Measurements from ENCODE around the gene NRAS. TPM values are rescaled to one million over a fixed set of nuclear protein-coding genes. Genes with fewer than 3 reads are reported as not detected.
A peak's percentile ranks its signal among the peaks of the same experiment; 100 is the strongest.
"Not testable (repeated sequence)": the region's sequence is repeated elsewhere in the genome, so short reads cannot be mapped to it uniquely, and the experiment has no call there.

NRAS gene
- total RNA-seq, 3 donors from 2014 or later: 25.3 to 51.1 (median 40.8) TPM

- ATAC-seq: peak; percentile 1
- intact Hi-C loops (cut with DNase I, micrococcal nuclease): no loop called here
- Histone ChIP-seq H3K4me1 (ENCODE audit: low read depth) (peaks cover 50% of the 10 kb centered on the region), H3K4me3 (peak overlapping the region; percentile 99), H3K9me3 (no peaks in the 10 kb centered on the region), H3K36me3 (ENCODE audit: low read depth) (no peaks in the 10 kb centered on the region)
- DNase-seq: no peak
- no peak for TF ChIP-seq CTCF (IDR thresholded peaks at IDR 0.05)
Measured at GRCh38 chr1:114756009-114756892, 39.7 kb upstream of the NRAS start.

GRCh38 chr1:114755006-114755931 is 38.7 kb upstream of the NRAS start:
- TF ChIP-seq CTCF (IDR thresholded peaks at IDR 0.05): no peak
- Histone ChIP-seq H3K4me3 (no peak overlapping the region), H3K4me1 (ENCODE audit: low read depth) (peaks cover 57% of the 10 kb centered on the region), H3K36me3 (ENCODE audit: low read depth) (no peaks in the 10 kb centered on the region), H3K9me3 (no peaks in the 10 kb centered on the region)
- ATAC-seq (no peak), DNase-seq (no peak)
- intact Hi-C loops (cut with DNase I, micrococcal nuclease): no loop called here

GRCh38 chr1:114753702-114754101 is 37.1 kb upstream of the NRAS start:
- H3K36me3 ChIP-seq (ENCODE audit: low read depth); DNase-seq; ATAC-seq; H3K4me3 ChIP-seq; intact Hi-C loops (cut with DNase I, micrococcal nuclease); H3K9me3 ChIP-seq: not testable (repeated sequence)
- peaks cover 57% of the 10 kb centered on the region for H3K4me1 ChIP-seq (ENCODE audit: low read depth)

GRCh38 chr1:114753143-114753542 is 36.6 kb upstream of the NRAS start:
- intact Hi-C loops (cut with DNase I, micrococcal nuclease): no loop called here

GRCh38 chr1:114750780-114751179 is 34.2 kb upstream of the NRAS start:
- intact Hi-C loops (cut with DNase I, micrococcal nuclease): no loop called here
- ATAC-seq (no peak), DNase-seq (no peak)
- no peak for TF ChIP-seq CTCF (IDR thresholded peaks at IDR 0.05)
- Histone ChIP-seq H3K36me3 (ENCODE audit: low read depth) (no peaks in the 10 kb centered on the region), H3K4me1 (ENCODE audit: low read depth) (peaks cover 45% of the 10 kb centered on the region), H3K4me3 (no peak overlapping the region), H3K9me3 (no peaks in the 10 kb centered on the region)

More at GRCh38 chr1:114753143-114753542, 36.6 kb upstream of the NRAS start:
- ATAC-seq (no peak), DNase-seq (no peak)
- Histone ChIP-seq H3K4me1 (ENCODE audit: low read depth) (peaks cover 57% of the 10 kb centered on the region), H3K36me3 (ENCODE audit: low read depth) (no peaks in the 10 kb centered on the region), H3K9me3 (no peaks in the 10 kb centered on the region), H3K4me3 (no peak overlapping the region)
- TF ChIP-seq CTCF (IDR thresholded peaks at IDR 0.05): no peak
